DMS53 (cell line): ENCODE results near the gene SLC25A28.

ENCODE experiments used
- DNase-seq: peaks from one replicate; lab custom pipeline; 2025; lab: John Stamatoyannopoulos, UW

Gene SLC25A28

GRCh38 chr10:99619851-99620710, at the start of gene SLC25A28:
TSS of gene SLC25A28 (minus strand) at chr10:99620439. CDS start at chr10:99620335, 104 bp downstream.
- peak; percentile 100 for DNase-seq

GRCh38 chr10:99667108-99667751, 47.0 kb upstream of the SLC25A28 start:
- DNase-seq: no peak

GRCh38 chr10:99665304-99665703, 45.1 kb upstream of the SLC25A28 start:
- no peak for DNase-seq

- peak; percentile 4 for DNase-seq
These were observed 41.1 kb upstream of the SLC25A28 start for GRCh38 chr10:99661377-99661763.

DNA sequence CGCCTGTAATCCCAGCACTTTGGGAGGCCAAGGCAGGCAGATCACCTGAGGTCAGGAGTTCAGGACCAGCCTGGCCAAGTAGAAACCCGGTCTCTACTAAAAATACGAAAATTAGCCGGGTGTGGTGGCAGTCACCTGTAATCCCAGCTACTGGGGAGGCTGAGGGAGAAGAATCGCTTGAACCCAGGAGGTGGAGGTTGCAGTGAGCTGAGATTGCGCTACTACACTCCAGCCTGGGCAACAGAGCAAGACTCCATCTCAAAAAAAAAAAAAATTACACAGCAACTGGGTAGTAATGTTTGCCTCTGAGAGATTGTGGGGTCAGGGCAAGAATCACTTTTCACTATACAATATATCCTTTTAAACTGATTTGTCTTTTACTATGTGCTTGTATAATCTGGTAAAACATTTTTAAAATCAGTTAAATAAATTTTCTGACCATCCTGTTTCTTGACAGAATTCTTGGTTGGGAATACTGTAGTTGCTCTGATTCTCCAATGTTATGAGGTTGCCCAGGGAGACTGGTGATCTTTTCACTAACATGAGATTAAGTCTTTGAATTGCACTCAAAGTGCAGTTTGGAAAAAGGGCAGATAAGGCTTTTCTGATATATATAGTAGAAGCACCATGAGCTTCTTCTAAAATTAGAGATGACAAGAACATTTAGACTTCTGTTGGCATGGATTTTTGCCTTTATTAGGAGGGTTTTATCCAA, 40.6 kb upstream of the SLC25A28 start:
- DNase-seq: peak; percentile 11

GRCh38 chr10:99659868-99660366, 39.7 kb upstream of the SLC25A28 start:
- peak; percentile 71 for DNase-seq

- peak; percentile 99 for DNase-seq
These were observed 39.0 kb upstream of the SLC25A28 start, which contains the start of gene ENTPD7 for GRCh38 chr10:99659031-99659867. TSS of gene ENTPD7 (plus strand) at chr10:99659509. CDS start at chr10:99659957, 448 bp downstream.

DNA sequence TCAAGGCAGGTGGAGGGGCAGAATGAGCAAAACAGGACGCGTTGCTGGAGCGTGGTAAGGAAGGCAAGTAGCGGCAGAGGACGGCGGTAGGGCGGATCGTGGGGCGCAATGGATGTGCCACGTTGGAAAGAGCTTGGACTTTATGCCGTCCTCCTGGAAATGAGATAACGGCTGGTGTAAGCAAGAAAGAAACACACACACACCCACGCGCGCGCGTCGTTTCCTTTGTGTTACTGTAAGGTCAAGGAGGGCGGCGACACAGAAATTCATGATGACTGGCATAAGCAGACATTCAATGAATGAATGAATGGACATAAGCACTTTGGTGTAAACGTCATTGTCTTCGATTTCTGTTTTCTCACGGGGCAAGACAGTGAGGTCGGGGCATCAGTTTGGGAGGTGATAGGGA, 38.4 kb upstream of the SLC25A28 start:
- peak; percentile 72 for DNase-seq

DNA sequence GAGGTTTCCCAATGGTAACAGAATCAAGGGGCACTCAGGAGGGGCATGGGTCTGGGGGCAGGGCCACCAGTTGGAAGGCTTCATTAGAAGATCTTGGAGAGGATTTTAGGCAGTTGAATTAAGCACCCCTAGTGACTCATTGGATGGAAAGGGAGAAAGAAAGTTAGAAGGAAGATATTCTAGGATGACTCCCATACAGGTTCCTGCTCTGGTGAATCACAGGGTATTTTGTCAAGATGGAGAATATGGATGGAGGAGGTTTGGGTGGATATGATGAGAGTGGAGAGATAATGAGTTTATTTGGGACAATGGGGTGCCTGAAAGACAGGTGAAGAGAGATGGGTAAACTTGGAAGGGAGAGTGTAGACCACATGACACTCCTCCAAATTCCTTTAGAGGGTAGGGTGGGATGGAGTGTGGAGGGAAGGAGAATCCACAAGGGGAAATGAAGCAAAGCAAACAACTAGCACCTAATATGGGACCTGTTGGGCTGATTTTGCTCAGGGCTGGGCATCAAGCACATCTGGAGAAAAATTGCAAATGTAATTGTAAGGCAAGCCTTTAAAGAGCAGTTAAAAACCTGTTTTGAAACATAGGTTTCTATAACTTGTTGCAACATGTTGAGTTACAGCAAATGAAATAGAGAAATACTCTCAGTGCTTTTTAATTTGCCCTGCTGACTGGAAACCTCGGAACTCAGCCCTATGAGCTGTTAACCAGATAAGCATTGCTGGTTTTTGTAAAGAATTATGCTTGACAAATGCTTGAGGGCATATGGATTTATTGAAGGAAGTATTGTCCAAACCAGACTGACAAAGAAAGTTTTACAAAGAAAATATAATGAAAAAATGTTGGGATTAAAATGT, 36.2 kb upstream of the SLC25A28 start:
- no peak for DNase-seq

GRCh38 chr10:99654390-99655175, 34.3 kb upstream of the SLC25A28 start:
- DNase-seq: no peak

GRCh38 chr10:99652800-99653390, 32.7 kb upstream of the SLC25A28 start:
- DNase-seq: no peak

GRCh38 chr10:99648717-99649116, 28.5 kb upstream of the SLC25A28 start:
- DNase-seq: no peak

GRCh38 chr10:99647601-99648151, 27.4 kb upstream of the SLC25A28 start:
- no peak for DNase-seq

DNA sequence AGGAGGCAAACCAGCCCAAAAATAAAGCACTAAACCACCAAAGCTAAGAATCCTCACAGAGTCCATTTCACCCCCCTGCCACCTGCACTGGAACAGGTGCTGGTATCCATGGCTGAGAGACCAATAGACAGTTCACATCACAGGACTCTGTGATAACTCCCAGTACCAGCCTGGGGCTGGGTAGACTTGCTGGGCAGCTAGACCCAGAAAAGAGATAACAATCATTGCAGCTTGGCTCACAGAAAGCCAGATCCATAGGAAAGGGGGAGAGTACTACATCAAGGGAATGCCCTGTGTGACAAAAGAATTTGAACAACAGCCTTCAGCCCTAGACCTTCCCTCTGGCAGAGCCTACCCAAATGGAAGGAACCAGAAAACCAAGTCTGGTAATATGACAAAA, 13.6 kb upstream of the SLC25A28 start:
- no peak for DNase-seq

GRCh38 chr10:99631496-99631895, 11.3 kb upstream of the SLC25A28 start:
- DNase-seq: no peak

GRCh38 chr10:99630991-99631390, 10.8 kb upstream of the SLC25A28 start:
- no peak for DNase-seq

DNA sequence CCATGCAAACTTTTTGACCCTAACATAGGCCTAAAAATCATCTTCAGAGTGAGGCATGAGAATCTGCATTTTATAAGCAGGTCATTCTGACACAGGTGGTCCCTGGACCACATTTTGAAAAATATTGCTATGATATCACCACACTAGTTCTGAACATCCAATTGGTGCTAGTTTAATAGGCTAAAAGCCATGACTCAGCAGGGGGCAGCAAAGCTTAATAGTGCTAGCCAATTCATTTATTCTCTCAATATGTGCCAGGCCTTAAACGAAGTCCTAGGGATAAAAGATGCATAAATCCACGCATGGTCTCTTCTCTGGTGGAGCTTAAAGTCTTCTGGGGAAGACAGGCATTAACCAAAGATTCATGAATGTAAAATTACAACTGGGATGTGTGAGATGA, 10.2 kb upstream of the SLC25A28 start:
- DNase-seq: peak; percentile 65

- DNase-seq: no peak
These were observed 9.4 kb upstream of the SLC25A28 start for GRCh38 chr10:99629625-99629978.
